ENCODE results near the gene ELAVL3. TPM values are rescaled to one million over a fixed set of nuclear protein-coding genes. Genes with fewer than 3 reads are reported as not detected.
A peak's percentile ranks its signal among the peaks of the same experiment; 100 is the strongest.

ELAVL3 gene
- total RNA-seq, 2 experiments from 2014 or later, result 0.66 TPM; not detected in 1

GRCh38 chr19:11499890-11500420 lies 19.1 kb upstream of the ELAVL3 start:
- DNase-seq (no peak), ATAC-seq (ENCODE audit: poor library complexity) (no peak)
- ChIA-PET CTCF (no interaction called here), POLR2A (no interaction called here)
- peaks cover 7% of the 10 kb centered on the region for H3K4me1 ChIP-seq (ENCODE audit: insufficient read depth, low read length)
- TF ChIP-seq, protein P1, sequence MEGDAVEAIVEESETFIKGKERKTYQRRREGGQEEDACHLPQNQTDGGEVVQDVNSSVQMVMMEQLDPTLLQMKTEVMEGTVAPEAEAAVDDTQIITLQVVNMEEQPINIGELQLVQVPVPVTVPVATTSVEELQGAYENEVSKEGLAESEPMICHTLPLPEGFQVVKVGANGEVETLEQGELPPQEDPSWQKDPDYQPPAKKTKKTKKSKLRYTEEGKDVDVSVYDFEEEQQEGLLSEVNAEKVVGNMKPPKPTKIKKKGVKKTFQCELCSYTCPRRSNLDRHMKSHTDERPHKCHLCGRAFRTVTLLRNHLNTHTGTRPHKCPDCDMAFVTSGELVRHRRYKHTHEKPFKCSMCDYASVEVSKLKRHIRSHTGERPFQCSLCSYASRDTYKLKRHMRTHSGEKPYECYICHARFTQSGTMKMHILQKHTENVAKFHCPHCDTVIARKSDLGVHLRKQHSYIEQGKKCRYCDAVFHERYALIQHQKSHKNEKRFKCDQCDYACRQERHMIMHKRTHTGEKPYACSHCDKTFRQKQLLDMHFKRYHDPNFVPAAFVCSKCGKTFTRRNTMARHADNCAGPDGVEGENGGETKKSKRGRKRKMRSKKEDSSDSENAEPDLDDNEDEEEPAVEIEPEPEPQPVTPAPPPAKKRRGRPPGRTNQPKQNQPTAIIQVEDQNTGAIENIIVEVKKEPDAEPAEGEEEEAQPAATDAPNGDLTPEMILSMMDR (IDR thresholded peaks at IDR 0.05), result no peak
- no peaks in the 10 kb centered on the region for H3K27me3 ChIP-seq (ENCODE audit: control insufficient read depth in 1 of 2, insufficient read depth in 2 of 2, low read length in 2 of 2)
- Mint-ChIP-seq H3K27me3 (no peaks in the 10 kb centered on the region), H3K27ac (no peak overlapping the region), H3K4me1 (ENCODE audit: low read depth) (peaks cover 7% of the 10 kb centered on the region), H3K36me3 (ENCODE audit: low read depth) (peaks cover 32% of the 10 kb centered on the region), H3K9me3 (no peaks in the 10 kb centered on the region), H3K4me3 (no peak overlapping the region)
- no peak overlapping the region for H3K4me3 ChIP-seq (ENCODE audit: low read length)
- no peaks in the 10 kb centered on the region for H3K9me3 ChIP-seq (ENCODE audit: control insufficient read depth in 1 of 2, insufficient read depth in 1 of 2, low read length in 2 of 2)
- H3K36me3 ChIP-seq (ENCODE audit: insufficient read depth, low read length), result peaks cover 16% of the 10 kb centered on the region
- H3K27ac ChIP-seq (ENCODE audit: low read depth in 1 of 2, low read length in 2 of 2), result no peak overlapping the region
- intact Hi-C loops (cut with DNase I, micrococcal nuclease), result loop anchor here (10.0 kb wide), 2 partner anchors 125 to 1195 kb away; partner anchors contain the start of genes FBXW9 (in 1 of the 2) and SWSAP1 (in 1 of the 2)

GRCh38 chr19:11499220-11499726 lies 18.4 kb upstream of the ELAVL3 start:
- H3K4me1 ChIP-seq (ENCODE audit: insufficient read depth, low read length), result peaks cover under 1% of the 10 kb centered on the region

DNA sequence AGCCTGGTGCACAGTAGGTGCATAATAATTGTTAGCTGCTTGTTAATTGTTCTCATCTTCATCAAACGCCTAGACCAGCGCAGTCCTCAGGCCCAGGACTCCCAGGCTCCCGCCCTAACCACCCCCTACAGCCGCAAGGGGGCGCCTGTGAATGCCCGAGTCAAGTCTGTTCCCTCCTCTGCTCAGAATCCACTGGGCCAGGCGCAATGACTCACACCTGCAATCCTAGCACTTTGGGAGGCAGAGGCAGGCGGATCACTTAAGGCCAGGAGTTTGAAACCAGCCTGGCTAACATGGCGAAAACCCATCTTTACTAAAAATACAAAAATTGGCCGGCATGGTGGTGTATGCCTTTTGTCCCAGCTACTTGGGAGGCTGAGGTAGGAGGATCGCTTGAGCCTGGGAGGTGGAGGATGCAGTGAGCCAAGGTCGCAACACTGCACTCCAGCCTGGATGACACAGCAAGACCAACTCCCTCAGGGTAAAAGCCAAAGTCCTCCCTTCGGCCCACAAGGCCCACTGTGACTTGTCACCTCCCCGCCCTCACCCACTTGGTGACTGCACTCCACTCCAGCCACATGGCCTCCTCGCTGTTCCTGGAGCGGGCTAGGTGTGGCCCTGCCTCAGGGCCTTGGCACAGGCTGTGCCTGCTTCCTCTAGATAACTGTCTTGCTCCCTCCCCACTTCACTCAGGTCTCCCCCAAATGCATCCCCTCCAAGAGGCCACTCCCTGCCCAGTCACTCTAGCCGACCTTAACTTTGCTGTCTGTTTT lies 15.7 kb upstream of the ELAVL3 start:
- Histone ChIP-seq H3K27me3 (ENCODE audit: control insufficient read depth in 1 of 2, insufficient read depth in 2 of 2, low read length in 2 of 2) (no peaks in the 10 kb centered on the region), H3K27ac (ENCODE audit: low read depth in 1 of 2, low read length in 2 of 2) (no peak overlapping the region), H3K36me3 (ENCODE audit: insufficient read depth, low read length) (peaks cover 17% of the 10 kb centered on the region), H3K4me3 (ENCODE audit: low read length) (no peak overlapping the region), H3K9me3 (ENCODE audit: control insufficient read depth in 1 of 2, insufficient read depth in 1 of 2, low read length in 2 of 2) (no peaks in the 10 kb centered on the region), H3K4me1 (ENCODE audit: insufficient read depth, low read length) (no peaks in the 10 kb centered on the region)
- Mint-ChIP-seq H3K9me3 (no peaks in the 10 kb centered on the region), H3K4me3 (no peak overlapping the region), H3K36me3 (ENCODE audit: low read depth) (peaks cover 30% of the 10 kb centered on the region), H3K27ac (no peak overlapping the region), H3K4me1 (ENCODE audit: low read depth) (no peaks in the 10 kb centered on the region), H3K27me3 (no peaks in the 10 kb centered on the region)
- peak; percentile 75 for ATAC-seq (ENCODE audit: poor library complexity)
- TF ChIP-seq, protein P1 (IDR thresholded peaks at IDR 0.05), result peak; percentile 58
- ChIA-PET POLR2A (no interaction called here), CTCF (no interaction called here)
- intact Hi-C loops (cut with DNase I, micrococcal nuclease), result loop anchor here (1.0 to 2.0 kb wide), 2 partner anchors 90 to 91 kb away; no protein-coding TSS in a partner anchor
- peak; percentile 37 to 74 (median 55) for DNase-seq

More at GRCh38 chr19:11499220-11499726, 18.4 kb upstream of the ELAVL3 start:
- intact Hi-C loops (cut with DNase I, micrococcal nuclease), result no loop called here
- H3K36me3 Mint-ChIP-seq (ENCODE audit: low read depth), result peaks cover 25% of the 10 kb centered on the region
- H3K27me3 Mint-ChIP-seq, result no peaks in the 10 kb centered on the region
- no peak for DNase-seq
- TF ChIP-seq, protein P1 (IDR thresholded peaks at IDR 0.05), result no peak
- ATAC-seq (ENCODE audit: poor library complexity), result no peak
- Histone ChIP-seq H3K27me3 (ENCODE audit: control insufficient read depth in 1 of 2, insufficient read depth in 2 of 2, low read length in 2 of 2) (no peaks in the 10 kb centered on the region), H3K9me3 (ENCODE audit: control insufficient read depth in 1 of 2, insufficient read depth in 1 of 2, low read length in 2 of 2) (no peaks in the 10 kb centered on the region), H3K36me3 (ENCODE audit: insufficient read depth, low read length) (peaks cover 17% of the 10 kb centered on the region), H3K27ac (ENCODE audit: low read depth in 1 of 2, low read length in 2 of 2) (no peak overlapping the region), H3K4me3 (ENCODE audit: low read length) (no peak overlapping the region)
- POLR2A ChIA-PET, result no interaction called here
- CTCF ChIA-PET, result no interaction called here
- no peaks in the 10 kb centered on the region for H3K9me3 Mint-ChIP-seq
- H3K4me3 Mint-ChIP-seq, result no peak overlapping the region
- H3K27ac Mint-ChIP-seq, result no peak overlapping the region
- H3K4me1 Mint-ChIP-seq (ENCODE audit: low read depth), result peaks cover under 1% of the 10 kb centered on the region
